ENCODE data around the gene TERF2IP. TPM values are rescaled to one million over a fixed set of nuclear protein-coding genes. Genes with fewer than 3 reads are reported as not detected.

TERF2IP gene
- total RNA-seq, 1 experiment from 2014 or later: 27.1 TPM

DNA sequence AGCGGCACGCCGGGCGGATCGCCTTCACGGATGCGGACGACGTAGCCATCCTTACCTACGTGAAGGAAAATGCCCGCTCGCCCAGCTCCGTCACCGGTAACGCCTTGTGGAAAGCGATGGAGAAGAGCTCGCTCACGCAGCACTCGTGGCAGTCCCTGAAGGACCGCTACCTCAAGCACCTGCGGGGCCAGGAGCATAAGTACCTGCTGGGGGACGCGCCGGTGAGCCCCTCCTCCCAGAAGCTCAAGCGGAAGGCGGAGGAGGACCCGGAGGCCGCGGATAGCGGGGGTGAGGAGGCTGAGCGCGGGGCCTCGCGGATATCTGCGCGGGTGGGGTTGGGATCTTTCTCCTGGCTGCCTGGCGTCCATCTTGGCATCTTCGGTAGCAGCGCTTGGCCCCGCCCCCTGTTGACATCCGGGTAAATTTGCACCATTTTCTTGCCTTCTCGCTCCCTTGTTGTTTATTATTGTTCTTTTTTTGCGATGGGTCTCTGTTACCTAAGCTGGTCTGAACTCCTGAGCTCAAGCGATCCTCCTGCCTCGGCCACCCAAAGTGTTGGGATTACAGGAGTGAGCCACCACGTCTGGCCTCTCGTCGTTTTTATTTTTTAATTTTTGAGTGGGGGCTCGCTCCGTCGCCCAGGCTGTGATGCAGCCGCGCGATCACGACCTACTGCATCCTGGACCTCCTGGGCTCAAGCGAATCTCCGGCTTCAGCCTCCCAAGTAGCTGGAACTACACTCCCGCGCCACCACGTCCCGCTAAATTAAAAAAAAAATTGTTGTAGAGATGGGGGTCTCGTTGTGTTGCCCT, 898 bp downstream of the TERF2IP start:
- Histone ChIP-seq H3K27me3 (replicated peaks; ENCODE audit: control insufficient read depth, insufficient read depth, low read length) (no peaks in the 10 kb centered on the region), H3K9me3 (no peaks in the 10 kb centered on the region), H3K4me1 (peaks cover 12% of the 10 kb centered on the region), H3K4me3 (ENCODE audit: low read depth, low read length) (peak overlapping the region; percentile 97), H3K36me3 (ENCODE audit: control insufficient read depth, insufficient read depth, low read length) (no peaks in the 10 kb centered on the region)
- Mint-ChIP-seq H3K27ac (ENCODE audit: unreplicated experiment) (peak overlapping the region; percentile 95), H3K36me3 (ENCODE audit: insufficient read depth, unreplicated experiment) (peaks cover 39% of the 10 kb centered on the region), H3K9me3 (ENCODE audit: unreplicated experiment) (no peaks in the 10 kb centered on the region), H3K4me3 (ENCODE audit: unreplicated experiment) (peak overlapping the region; percentile 91), H3K4me1 (ENCODE audit: low read depth, unreplicated experiment) (peaks cover 18% of the 10 kb centered on the region), H3K27me3 (ENCODE audit: insufficient read depth, unreplicated experiment) (no peaks in the 10 kb centered on the region)
- intact Hi-C loops (cut with micrococcal nuclease; ENCODE audit: unreplicated experiment): loop anchor here (5.0 kb wide), 1 partner anchor 451 kb away; no protein-coding TSS in a partner anchor
- no TSS peak for BruUV-seq (replicated peaks)
- TF ChIP-seq, protein P1, sequence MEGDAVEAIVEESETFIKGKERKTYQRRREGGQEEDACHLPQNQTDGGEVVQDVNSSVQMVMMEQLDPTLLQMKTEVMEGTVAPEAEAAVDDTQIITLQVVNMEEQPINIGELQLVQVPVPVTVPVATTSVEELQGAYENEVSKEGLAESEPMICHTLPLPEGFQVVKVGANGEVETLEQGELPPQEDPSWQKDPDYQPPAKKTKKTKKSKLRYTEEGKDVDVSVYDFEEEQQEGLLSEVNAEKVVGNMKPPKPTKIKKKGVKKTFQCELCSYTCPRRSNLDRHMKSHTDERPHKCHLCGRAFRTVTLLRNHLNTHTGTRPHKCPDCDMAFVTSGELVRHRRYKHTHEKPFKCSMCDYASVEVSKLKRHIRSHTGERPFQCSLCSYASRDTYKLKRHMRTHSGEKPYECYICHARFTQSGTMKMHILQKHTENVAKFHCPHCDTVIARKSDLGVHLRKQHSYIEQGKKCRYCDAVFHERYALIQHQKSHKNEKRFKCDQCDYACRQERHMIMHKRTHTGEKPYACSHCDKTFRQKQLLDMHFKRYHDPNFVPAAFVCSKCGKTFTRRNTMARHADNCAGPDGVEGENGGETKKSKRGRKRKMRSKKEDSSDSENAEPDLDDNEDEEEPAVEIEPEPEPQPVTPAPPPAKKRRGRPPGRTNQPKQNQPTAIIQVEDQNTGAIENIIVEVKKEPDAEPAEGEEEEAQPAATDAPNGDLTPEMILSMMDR (IDR thresholded peaks at IDR 0.05; ENCODE audit: insufficient read depth in 1 of 2, low read depth in 1 of 2, low read length in 1 of 2, severe bottlenecking in 1 of 2, unreplicated experiment in 1 of 2): no peak
- CTCF ChIA-PET: interaction anchor here (1.0 to 1.6 kb wide), 4 partner anchors 83 to 131 kb away, joined by 4 to 8 read pairs (median 6); partner anchors contain the start of gene GABARAPL2
- peak; percentile 75 to 87 for DNase-seq
- POLR2A ChIA-PET: interaction anchor here (1.0 to 1.9 kb wide), 5 partner anchors 26 to 131 kb away, joined by 3 to 14 read pairs (median 9); partner anchors contain the start of genes ADAT1 and GABARAPL2

DNA sequence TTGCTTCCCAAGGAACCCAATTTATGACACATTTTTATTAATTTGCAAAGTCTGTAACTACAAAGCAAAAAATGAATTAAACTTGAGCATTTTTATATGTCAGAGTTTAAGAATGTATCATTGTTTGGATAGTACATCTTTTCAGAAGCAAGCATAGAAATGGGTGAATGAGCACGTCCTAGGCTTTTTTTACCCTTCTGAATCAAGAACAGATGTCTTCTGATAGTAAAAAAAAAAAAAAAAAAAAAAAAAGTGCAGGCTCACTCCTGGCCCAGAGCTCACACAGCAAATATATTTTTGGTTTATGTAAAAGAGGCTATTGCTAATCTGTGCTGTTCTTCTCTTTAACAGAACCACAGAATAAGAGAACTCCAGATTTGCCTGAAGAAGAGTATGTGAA, 6.3 kb downstream of the TERF2IP start:
- H3K27me3 Mint-ChIP-seq (ENCODE audit: insufficient read depth, unreplicated experiment): no peaks in the 10 kb centered on the region
- Histone ChIP-seq H3K27me3 (replicated peaks; ENCODE audit: control insufficient read depth, insufficient read depth, low read length) (no peaks in the 10 kb centered on the region), H3K4me3 (ENCODE audit: low read depth, low read length) (no peak overlapping the region), H3K4me1 (0 out of 2 replicates have a peak, but pooled peaks cover 6% of the 10 kb centered on the region), H3K36me3 (ENCODE audit: control insufficient read depth, insufficient read depth, low read length) (peaks cover 3% of the 10 kb centered on the region; the same call in 1 of the 2 replicates), H3K9me3 (peaks cover 1% of the 10 kb centered on the region; the same call in 1 of the 2 replicates)
- H3K9me3 Mint-ChIP-seq (ENCODE audit: unreplicated experiment): no peaks in the 10 kb centered on the region
- BruUV-seq (replicated peaks): no TSS peak
- H3K4me1 Mint-ChIP-seq (ENCODE audit: low read depth, unreplicated experiment): peaks cover 11% of the 10 kb centered on the region
- CTCF ChIA-PET: no interaction called here
- peaks cover 28% of the 10 kb centered on the region for H3K36me3 Mint-ChIP-seq (ENCODE audit: insufficient read depth, unreplicated experiment)
- TF ChIP-seq, protein P1 (IDR thresholded peaks at IDR 0.05; ENCODE audit: insufficient read depth in 1 of 2, low read depth in 1 of 2, low read length in 1 of 2, severe bottlenecking in 1 of 2, unreplicated experiment in 1 of 2): no peak
- H3K27ac Mint-ChIP-seq (ENCODE audit: unreplicated experiment): no peak overlapping the region
- DNase-seq: no peak
- intact Hi-C loops (cut with micrococcal nuclease; ENCODE audit: unreplicated experiment): no loop called here
- POLR2A ChIA-PET: no interaction called here
- H3K4me3 Mint-ChIP-seq (ENCODE audit: unreplicated experiment): no peak overlapping the region

DNA sequence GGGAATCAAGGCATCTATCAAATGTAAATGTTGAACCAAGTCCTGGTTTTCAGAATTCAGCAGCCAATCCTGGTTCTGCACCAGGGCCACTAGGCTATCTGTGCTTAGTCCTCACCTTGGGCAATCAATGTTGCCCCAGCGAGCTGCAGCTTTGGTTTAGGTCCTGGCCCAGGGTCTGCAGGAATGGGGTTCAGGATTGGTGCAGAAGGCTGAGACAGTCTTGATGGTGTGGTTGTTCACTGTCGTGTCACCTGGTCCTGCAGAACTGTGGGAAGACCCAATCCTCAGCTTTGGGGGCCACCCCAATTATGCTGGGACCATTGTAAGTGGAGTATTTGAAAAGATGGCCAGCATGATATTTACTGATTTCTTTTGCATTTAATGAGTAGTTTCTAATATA, 10.6 kb downstream of the TERF2IP start:
- Mint-ChIP-seq H3K4me3 (ENCODE audit: unreplicated experiment) (no peak overlapping the region), H3K36me3 (ENCODE audit: insufficient read depth, unreplicated experiment) (peaks cover 31% of the 10 kb centered on the region), H3K27ac (ENCODE audit: unreplicated experiment) (no peak overlapping the region), H3K4me1 (ENCODE audit: low read depth, unreplicated experiment) (no peaks in the 10 kb centered on the region), H3K27me3 (ENCODE audit: insufficient read depth, unreplicated experiment) (no peaks in the 10 kb centered on the region), H3K9me3 (ENCODE audit: unreplicated experiment) (no peaks in the 10 kb centered on the region)
- intact Hi-C loops (cut with micrococcal nuclease; ENCODE audit: unreplicated experiment): no loop called here
- BruUV-seq (replicated peaks): no TSS peak
- CTCF ChIA-PET: no interaction called here
- Histone ChIP-seq H3K9me3 (peaks cover 4% of the 10 kb centered on the region; the same call in 1 of the 2 replicates), H3K36me3 (ENCODE audit: control insufficient read depth, insufficient read depth, low read length) (peaks cover 3% of the 10 kb centered on the region), H3K27me3 (replicated peaks; ENCODE audit: control insufficient read depth, insufficient read depth, low read length) (no peaks in the 10 kb centered on the region), H3K4me1 (no peaks in the 10 kb centered on the region), H3K4me3 (ENCODE audit: low read depth, low read length) (no peak overlapping the region)
- TF ChIP-seq, protein P1 (IDR thresholded peaks at IDR 0.05; ENCODE audit: insufficient read depth in 1 of 2, low read depth in 1 of 2, low read length in 1 of 2, severe bottlenecking in 1 of 2, unreplicated experiment in 1 of 2): no peak
- no peak for DNase-seq
- POLR2A ChIA-PET: no interaction called here
